Colonic mucosa (tissue), 4 donors: ENCODE results near the gene LAMA5. TPM values are rescaled to one million over a fixed set of nuclear protein-coding genes. Genes with fewer than 3 reads are reported as not detected.

Source experiments
- DNase-seq: peaks from one replicate; pipeline ENCODE4 v3.0.0-alpha.2; 2020
- H3K27ac ChIP-seq: fragments of 200-600 bp; one replicate; pipeline ENCODE4 v1.8.0; 2021
- H3K27me3 ChIP-seq: fragments of 200-600 bp; one replicate; pipeline ENCODE4 v1.8.0; 2021
- H3K36me3 ChIP-seq: fragments of 200-600 bp; one replicate; pipeline ENCODE4 v1.8.0; 2021
- H3K4me1 ChIP-seq: fragments of 200-600 bp; one replicate; pipeline ENCODE4 v1.8.0; 2021; ENCODE audit warnings: mild to moderate bottlenecking
- H3K4me3 ChIP-seq: fragments of 200-600 bp; one replicate; pipeline ENCODE4 v1.8.0; 2021
- H3K9ac ChIP-seq, 2 donors: one replicate each; pipeline ENCODE4 v1.7.0; 2013; ENCODE audit warnings: control low read depth in 2 of 2, low read depth in 2 of 2, low read length in 2 of 2
- H3K9me3 ChIP-seq: fragments of 200-600 bp; one replicate; pipeline ENCODE4 v1.8.0; 2021
- CTCF ChIP-seq: fragments of 200-600 bp; IDR thresholded peaks from one replicate; pipeline ENCODE4 v1.8.0; 2022; ENCODE audit warnings: antibody characterized with exemption, mild to moderate bottlenecking
- intact Hi-C: fragments of 100-400 bp; cut with DNase I; formaldehyde crosslinking; loops from one replicate; pipeline ENCODE4 v1.14.1; 2022
- total RNA-seq, 2 donors: library from RNA; stranded (reverse); fragmentation: NEBNext Ultra II Directional in 1 of 2; extraction: Animal tissue kit (Norgen Biotek cat#: 25700) in 1 of 2; gene quantifications; one replicate each; pipeline ENCODE4 v1.2.1, GENCODE V29; 2021
- donor health status: healthy.
- donor health status: DM: no; HTN: no; CAD: no.
- donor health status: DM: no; HTN: no; CAD: no.

Gene LAMA5
- total RNA-seq, 2 donors from 2014 or later: 32.5 to 35.5 TPM

GRCh38 chr20:62291251-62292066, 75.7 kb downstream of the LAMA5 start:
- no peak for TF ChIP-seq CTCF
- Histone ChIP-seq H3K27me3 (no peaks in the 10 kb centered on the region), H3K36me3 (peaks cover 5% of the 10 kb centered on the region), H3K4me3 (no peak overlapping the region), H3K9ac (no peak overlapping the region), H3K9me3 (no peaks in the 10 kb centered on the region), H3K4me1 (no peaks in the 10 kb centered on the region), H3K27ac (no peak overlapping the region)
- intact Hi-C loops: no loop called here
- no peak for DNase-seq

GRCh38 chr20:62289898-62290297, 77.2 kb downstream of the LAMA5 start:
- Histone ChIP-seq H3K9me3 (no peaks in the 10 kb centered on the region), H3K4me3 (no peak overlapping the region), H3K27me3 (no peaks in the 10 kb centered on the region), H3K36me3 (peaks cover 5% of the 10 kb centered on the region), H3K27ac (no peak overlapping the region), H3K4me1 (no peaks in the 10 kb centered on the region), H3K9ac (no peak overlapping the region)
- no peak for TF ChIP-seq CTCF
- no peak for DNase-seq
- intact Hi-C loops: no loop called here

GRCh38 chr20:62289131-62289530, 78.0 kb downstream of the LAMA5 start:
- Histone ChIP-seq H3K4me1 (no peaks in the 10 kb centered on the region), H3K27ac (no peak overlapping the region), H3K36me3 (peaks cover 5% of the 10 kb centered on the region), H3K9ac (no peak overlapping the region), H3K4me3 (no peak overlapping the region), H3K27me3 (no peaks in the 10 kb centered on the region), H3K9me3 (no peaks in the 10 kb centered on the region)
- no peak for DNase-seq
- no peak for TF ChIP-seq CTCF
- intact Hi-C loops: no loop called here

- Histone ChIP-seq H3K9me3 (no peaks in the 10 kb centered on the region), H3K9ac (no peak overlapping the region), H3K27me3 (no peaks in the 10 kb centered on the region), H3K27ac (no peak overlapping the region), H3K4me1 (no peaks in the 10 kb centered on the region), H3K4me3 (no peak overlapping the region), H3K36me3 (peaks cover 5% of the 10 kb centered on the region)
- no peak for DNase-seq
- no peak for TF ChIP-seq CTCF
- intact Hi-C loops: no loop called here
Observed at GRCh38 chr20:62288535-62289105, 78.5 kb downstream of the LAMA5 start.

- TF ChIP-seq CTCF: no peak
- no peak overlapping the region for H3K9ac ChIP-seq
- DNase-seq: no peak
- intact Hi-C loops: no loop called here
- H3K27ac ChIP-seq: no peak overlapping the region
- H3K36me3 ChIP-seq: peaks cover 5% of the 10 kb centered on the region
- H3K4me1 ChIP-seq: no peaks in the 10 kb centered on the region
- H3K27me3 ChIP-seq: no peaks in the 10 kb centered on the region
- no peaks in the 10 kb centered on the region for H3K9me3 ChIP-seq
- H3K4me3 ChIP-seq: no peak overlapping the region
Observed at GRCh38 chr20:62287759-62288534, 79.2 kb downstream of the LAMA5 start.
